BLaER1 treated with 17β-estradiol and CSF1 and Interleukin-3, amounts not matched to agents 10 nM and 100 nM (cell line): Measurements from ENCODE around the gene CNIH2.
"Not testable (repeated sequence)": the region's sequence is repeated elsewhere in the genome, so short reads cannot be mapped to it uniquely, and the experiment has no call there.

Experiments
- H3K27ac ChIP-seq, 11 experiments: shearing (Covaris generic); formaldehyde crosslinking; 2 replicates each; pipeline ENCODE4 v1.8.1; 2022
- H3K27me3 ChIP-seq, 11 experiments: shearing (Covaris generic); formaldehyde crosslinking; 2 replicates each; pipeline ENCODE4 v1.8.1; 2022
- H3K36me3 ChIP-seq, 11 experiments: shearing (Covaris generic); formaldehyde crosslinking; 2 replicates each; pipeline ENCODE4 v1.8.1; 2022
- H3K4me1 ChIP-seq, 10 experiments: shearing (Covaris generic); formaldehyde crosslinking; 2 replicates each; pipeline ENCODE4 v1.8.1; 2022
- H3K4me2 ChIP-seq, 11 experiments: shearing (Covaris generic); formaldehyde crosslinking; 2 replicates each; pipeline ENCODE4 v1.8.1; 2022
- H3K4me3 ChIP-seq, 10 experiments: shearing (Covaris generic); formaldehyde crosslinking; 2 replicates each; pipeline ENCODE4 v1.8.1; 2022
- H3K9ac ChIP-seq, 11 experiments: shearing (Covaris generic); formaldehyde crosslinking; 2 replicates each; pipeline ENCODE4 v1.8.1; 2022
- H3K9me3 ChIP-seq, 11 experiments: shearing (Covaris generic); formaldehyde crosslinking; replicated peaks in 1 of 11; 2 replicates each; pipeline ENCODE4 v1.8.1; 2022
- H4K20me1 ChIP-seq, 11 experiments: shearing (Covaris generic); formaldehyde crosslinking; 2 replicates each; pipeline ENCODE4 v1.8.1; 2022
- Cebpa-rat ChIP-seq, 11 experiments: shearing (Covaris generic); IDR thresholded peaks; 2 replicates each; pipeline ENCODE4 v1.8.1; 2022

The CNIH2 gene

GRCh38 chr11:66275396-66275795 is 2.6 kb upstream of the CNIH2 start:
- no peak overlapping the region for H3K27ac ChIP-seq
- H3K4me1 ChIP-seq, result peaks cover 22 to 53% (median 45%) of the 10 kb centered on the region in 10 experiments
- peaks cover 78 to 98% (median 91%) of the 10 kb centered on the region in 11 experiments for H4K20me1 ChIP-seq
- peak overlapping the region in 7 of 11 experiments; percentile 46 to 99 (median 65); a peak in 8 of 22 replicates for H3K4me2 ChIP-seq
- H3K4me3 ChIP-seq, result no peak overlapping the region
- no peak for TF ChIP-seq Cebpa-rat (IDR thresholded peaks at IDR 0.05)
- no peaks in the 10 kb centered on the region for H3K9me3 ChIP-seq
- H3K27me3 ChIP-seq, result peaks cover 0 to 20% (median 11%) of the 10 kb centered on the region in 11 experiments; a peak in 13 of 22 replicates
- H3K36me3 ChIP-seq, result peaks cover 51 to 61% (median 58%) of the 10 kb centered on the region in 11 experiments
- H3K9ac ChIP-seq, result peak overlapping the region in 1 of 11 experiments; percentile 14; a peak in 1 of 22 replicates

- Histone ChIP-seq H3K36me3 (peaks cover 50 to 54% (median 51%) of the 10 kb centered on the region in 11 experiments), H4K20me1 (peaks cover 70 to 98% (median 91%) of the 10 kb centered on the region in 11 experiments), H3K9ac (peak overlapping the region in 1 of 11 experiments; percentile 24; a peak in 2 of 22 replicates), H3K4me3 (no peak overlapping the region), H3K9me3 (no peaks in the 10 kb centered on the region), H3K27ac (no peak overlapping the region), H3K4me2 (peak overlapping the region; percentile 12 to 99 (median 57); a peak in 19 of 22 replicates), H3K27me3 (peaks cover 0 to 20% (median 11%) of the 10 kb centered on the region in 11 experiments; a peak in 13 of 22 replicates), H3K4me1 (peaks cover 15 to 54% (median 47%) of the 10 kb centered on the region in 10 experiments)
- TF ChIP-seq Cebpa-rat (IDR thresholded peaks at IDR 0.05), result no peak
Measured at GRCh38 chr11:66275984-66276612, 1.9 kb upstream of the CNIH2 start.

- Histone ChIP-seq H3K9ac (0 out of 22 replicates have a peak overlapping the region, but pooled peaks of 1 of the 11 experiments have one; percentile 24), H3K4me1 (peaks cover 15 to 57% (median 50%) of the 10 kb centered on the region in 10 experiments), H3K4me2 (peak overlapping the region; percentile 12 to 99 (median 97); a peak in 19 of 22 replicates), H4K20me1 (peaks cover 65 to 98% (median 90%) of the 10 kb centered on the region in 11 experiments), H3K27me3 (peaks cover 0 to 20% (median 11%) of the 10 kb centered on the region in 11 experiments; a peak in 13 of 22 replicates), H3K36me3 (peaks cover 47 to 49% (median 48%) of the 10 kb centered on the region in 11 experiments)
- H3K27ac ChIP-seq, H3K9me3 ChIP-seq, H3K4me3 ChIP-seq: not testable (repeated sequence)
Measured at GRCh38 chr11:66276619-66277018, 1.4 kb upstream of the CNIH2 start.

- not testable (repeated sequence) for H3K27ac ChIP-seq, H3K9me3 ChIP-seq
- Histone ChIP-seq H3K4me3 (peak overlapping the region in 5 of 10 experiments; percentile 50 to 64 (median 56); a peak in 2 of 20 replicates), H3K4me1 (peaks cover 15 to 62% (median 55%) of the 10 kb centered on the region in 10 experiments), H4K20me1 (peaks cover 65 to 98% (median 90%) of the 10 kb centered on the region in 11 experiments), H3K36me3 (peaks cover 42 to 44% (median 44%) of the 10 kb centered on the region in 11 experiments), H3K4me2 (peak overlapping the region; percentile 92 to 99 (median 97)), H3K27me3 (peaks cover 0 to 20% (median 11%) of the 10 kb centered on the region in 11 experiments; a peak in 13 of 22 replicates), H3K9ac (peak overlapping the region in 5 of 11 experiments; percentile 30 to 75 (median 65); a peak in 6 of 22 replicates)
Measured at GRCh38 chr11:66277064-66277463, 911 bp upstream of the CNIH2 start.

GRCh38 chr11:66278363-66279091 is 552 bp downstream of the CNIH2 start:
- Histone ChIP-seq H3K4me2 (peak overlapping the region; percentile 92 to 99 (median 97)), H4K20me1 (peaks cover 52 to 96% (median 84%) of the 10 kb centered on the region in 11 experiments), H3K4me3 (peak overlapping the region; percentile 39 to 64 (median 54); a peak in 19 of 20 replicates), H3K27me3 (peaks cover 0 to 20% (median 11%) of the 10 kb centered on the region in 11 experiments; a peak in 13 of 22 replicates), H3K4me1 (peaks cover 21 to 73% (median 66%) of the 10 kb centered on the region in 10 experiments), H3K9me3 (no peaks in the 10 kb centered on the region), H3K9ac (peak overlapping the region; percentile 29 to 75 (median 58); a peak in 15 of 22 replicates), H3K27ac (no peak overlapping the region), H3K36me3 (peaks cover 28 to 33% (median 29%) of the 10 kb centered on the region in 11 experiments)
- no peak for TF ChIP-seq Cebpa-rat (IDR thresholded peaks at IDR 0.05)

GRCh38 chr11:66279092-66279734 is 1.2 kb downstream of the CNIH2 start:
- no peak overlapping the region for H3K4me3 ChIP-seq
- no peak overlapping the region for H3K27ac ChIP-seq
- no peak for TF ChIP-seq Cebpa-rat (IDR thresholded peaks at IDR 0.05)

GRCh38 chr11:66280428-66280827 is 2.5 kb downstream of the CNIH2 start:
- Histone ChIP-seq H3K36me3 (peaks cover 10 to 30% (median 24%) of the 10 kb centered on the region in 11 experiments), H3K27me3 (peaks cover 0 to 20% (median 11%) of the 10 kb centered on the region in 11 experiments; a peak in 13 of 22 replicates), H3K9ac (0 out of 22 replicates have a peak overlapping the region, but pooled peaks of 1 of the 11 experiments have one; percentile 2), H4K20me1 (peaks cover 34 to 94% (median 70%) of the 10 kb centered on the region in 11 experiments), H3K27ac (no peak overlapping the region), H3K4me2 (peak overlapping the region in 9 of 11 experiments; percentile 21 to 79 (median 50); a peak in 17 of 22 replicates), H3K4me1 (peaks cover 18 to 74% (median 61%) of the 10 kb centered on the region in 10 experiments), H3K4me3 (no peak overlapping the region), H3K9me3 (no peaks in the 10 kb centered on the region)
- no peak for TF ChIP-seq Cebpa-rat (IDR thresholded peaks at IDR 0.05)

More at GRCh38 chr11:66279092-66279734, 1.2 kb downstream of the CNIH2 start:
- H3K9me3 ChIP-seq, result no peaks in the 10 kb centered on the region
- H3K9ac ChIP-seq, result no peak overlapping the region
- peaks cover 21 to 28% (median 24%) of the 10 kb centered on the region in 11 experiments for H3K36me3 ChIP-seq
- H4K20me1 ChIP-seq, result peaks cover 45 to 93% (median 77%) of the 10 kb centered on the region in 11 experiments
- peaks cover 0 to 20% (median 11%) of the 10 kb centered on the region in 11 experiments; a peak in 13 of 22 replicates for H3K27me3 ChIP-seq
- peaks cover 21 to 73% (median 66%) of the 10 kb centered on the region in 10 experiments for H3K4me1 ChIP-seq
- H3K4me2 ChIP-seq, result peak overlapping the region in 7 of 11 experiments; percentile 92 to 99 (median 98); a peak in 11 of 22 replicates

GRCh38 chr11:66281001-66281400 is 3.0 kb downstream of the CNIH2 start:
- TF ChIP-seq Cebpa-rat (IDR thresholded peaks at IDR 0.05), result no peak
- Histone ChIP-seq H3K9ac (0 out of 22 replicates have a peak overlapping the region, but pooled peaks of 1 of the 11 experiments have one; percentile 2), H3K27ac (peak overlapping the region in 1 of 11 experiments; percentile 55; a peak in 1 of 22 replicates)

More at GRCh38 chr11:66281001-66281400, 3.0 kb downstream of the CNIH2 start:
- H3K4me2 ChIP-seq, result peak overlapping the region in 8 of 11 experiments; percentile 21 to 79 (median 56); a peak in 12 of 22 replicates
- peaks cover 29 to 94% (median 65%) of the 10 kb centered on the region in 11 experiments for H4K20me1 ChIP-seq
- H3K9me3 ChIP-seq, result no peaks in the 10 kb centered on the region
- peaks cover 17 to 72% (median 57%) of the 10 kb centered on the region in 10 experiments for H3K4me1 ChIP-seq
- H3K36me3 ChIP-seq, result peaks cover 5 to 29% (median 18%) of the 10 kb centered on the region in 11 experiments
- peaks cover 0 to 20% (median 11%) of the 10 kb centered on the region in 11 experiments; a peak in 13 of 22 replicates for H3K27me3 ChIP-seq
- no peak overlapping the region for H3K4me3 ChIP-seq
